ENCODE measurements around the gene DTNB.

DTNB gene

GRCh38 chr2:25499157-25499556, 174.2 kb downstream of the DTNB start:
- DNase-seq (ENCODE audit: low read depth) = no peak

GRCh38 chr2:25497918-25498407, 175.4 kb downstream of the DTNB start:
- DNase-seq (ENCODE audit: low read depth) = no peak

GRCh38 chr2:25497229-25497917, 176.0 kb downstream of the DTNB start:
- no peak for DNase-seq (ENCODE audit: low read depth)

- DNase-seq (ENCODE audit: low read depth) = peak; percentile 30
Measured at GRCh38 chr2:25494616-25495015, 178.8 kb downstream of the DTNB start.

- DNase-seq (ENCODE audit: low read depth) = no peak
Measured at GRCh38 chr2:25493207-25493606, 180.2 kb downstream of the DTNB start.

- DNase-seq (ENCODE audit: low read depth) = no peak
Measured at GRCh38 chr2:25492726-25493125, 180.7 kb downstream of the DTNB start.

GRCh38 chr2:25491966-25492532, 181.3 kb downstream of the DTNB start:
- peak; percentile 32 for DNase-seq (ENCODE audit: low read depth)

GRCh38 chr2:25491003-25491696, 182.2 kb downstream of the DTNB start:
- DNase-seq (ENCODE audit: low read depth) = no peak

- DNase-seq (ENCODE audit: low read depth) = no peak
Measured at GRCh38 chr2:25490217-25490616, 183.2 kb downstream of the DTNB start.

GRCh38 chr2:25489631-25490030, 183.7 kb downstream of the DTNB start:
- no peak for DNase-seq (ENCODE audit: low read depth)

GRCh38 chr2:25483607-25484266, 189.6 kb downstream of the DTNB start:
- no peak for DNase-seq (ENCODE audit: low read depth)

- no peak for DNase-seq (ENCODE audit: low read depth)
Measured at GRCh38 chr2:25482341-25482740, 191.0 kb downstream of the DTNB start.

- no peak for DNase-seq (ENCODE audit: low read depth)
Measured at GRCh38 chr2:25481381-25482300, 191.7 kb downstream of the DTNB start.

GRCh38 chr2:25480561-25480960, 192.8 kb downstream of the DTNB start:
- no peak for DNase-seq (ENCODE audit: low read depth)

- no peak for DNase-seq (ENCODE audit: low read depth)
Measured at GRCh38 chr2:25479761-25480160, 193.6 kb downstream of the DTNB start.

- no peak for DNase-seq (ENCODE audit: low read depth)
Measured at GRCh38 chr2:25478736-25479135, 194.6 kb downstream of the DTNB start.

- no peak for DNase-seq (ENCODE audit: low read depth)
Measured at GRCh38 chr2:25473758-25474340, 199.5 kb downstream of the DTNB start.

GRCh38 chr2:25473131-25473530, 200.2 kb downstream of the DTNB start:
- DNase-seq (ENCODE audit: low read depth) = no peak

- DNase-seq (ENCODE audit: low read depth) = no peak
Measured at GRCh38 chr2:25470806-25471205, 202.6 kb downstream of the DTNB start.

GRCh38 chr2:25467743-25468142, 205.6 kb downstream of the DTNB start:
- no peak for DNase-seq (ENCODE audit: low read depth)

- no peak for DNase-seq (ENCODE audit: low read depth)
Measured at GRCh38 chr2:25462021-25462420, 211.4 kb downstream of the DTNB start.
